Nephron (organoid): Measurements from ENCODE around the gene TACR2.
A peak's percentile ranks its signal among the peaks of the same experiment; 100 is the strongest.

Source experiments
- H3K27ac Mint-ChIP-seq, 3 experiments: 2 replicates each; pipeline ENCODE4 v1.8.0; 2020; ENCODE audit warnings: mixed read lengths in 3 of 3, mild to moderate bottlenecking in 2 of 3, moderate library complexity in 1 of 3
- H3K27me3 Mint-ChIP-seq: 2 replicates; pipeline ENCODE4 v1.8.0; 2021; ENCODE audit warnings: low read depth, mild to moderate bottlenecking, moderate library complexity, mixed read lengths
- H3K36me3 Mint-ChIP-seq: 2 replicates; pipeline ENCODE4 v1.8.0; 2020; ENCODE audit warnings: low read depth, mixed read lengths
- H3K4me1 Mint-ChIP-seq: 2 replicates; pipeline ENCODE4 v1.8.0; 2020; ENCODE audit warnings: mixed read lengths
- H3K4me3 Mint-ChIP-seq, 3 experiments: 2 replicates each; pipeline ENCODE4 v1.8.0; 2020; ENCODE audit warnings: mild to moderate bottlenecking in 3 of 3, mixed read lengths in 3 of 3, moderate library complexity in 2 of 3
- H3K9me3 Mint-ChIP-seq: 2 replicates; pipeline ENCODE4 v1.8.0; 2020; ENCODE audit warnings: mixed read lengths
- CTCF ChIP-seq, 3 experiments: fragments of 200-600 bp; sonication (generic); IDR thresholded peaks; one replicate each; pipeline ENCODE4 v1.5.0; 2021; ENCODE audit warnings: antibody characterized with exemption in 3 of 3; ENCODE audit not compliant: unreplicated experiment in 3 of 3

Gene TACR2

DNA sequence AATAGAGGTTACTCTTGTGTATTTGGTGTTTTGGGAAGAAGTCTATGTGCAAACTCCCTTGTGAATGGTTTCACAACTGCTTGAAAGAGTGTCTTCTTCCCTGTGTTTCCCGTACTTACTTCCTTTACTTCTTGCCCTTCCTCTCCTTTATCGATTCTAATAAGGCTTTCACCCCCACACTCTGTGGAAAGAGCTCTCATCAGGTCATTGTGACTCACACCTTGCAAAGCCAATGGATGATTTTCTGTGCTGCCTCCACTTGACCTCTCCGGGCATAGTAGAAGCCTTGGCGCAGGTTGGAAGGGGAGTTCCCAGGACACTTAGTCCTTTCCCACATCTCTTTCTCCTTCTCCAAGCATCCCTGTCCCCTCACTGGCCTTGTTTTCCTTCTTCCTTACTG is 28.3 kb upstream of the TACR2 start:
- H3K27me3 Mint-ChIP-seq, result peaks cover 12% of the 10 kb centered on the region
- H3K9me3 Mint-ChIP-seq, result no peaks in the 10 kb centered on the region
- no peak for TF ChIP-seq CTCF (IDR thresholded peaks at IDR 0.05; ENCODE audit: unreplicated experiment in 3 of 3)
- peaks cover 8% of the 10 kb centered on the region for H3K4me1 Mint-ChIP-seq
- H3K36me3 Mint-ChIP-seq, result no peaks in the 10 kb centered on the region
- H3K27ac Mint-ChIP-seq, result no peak overlapping the region
- H3K4me3 Mint-ChIP-seq, result no peak overlapping the region

DNA sequence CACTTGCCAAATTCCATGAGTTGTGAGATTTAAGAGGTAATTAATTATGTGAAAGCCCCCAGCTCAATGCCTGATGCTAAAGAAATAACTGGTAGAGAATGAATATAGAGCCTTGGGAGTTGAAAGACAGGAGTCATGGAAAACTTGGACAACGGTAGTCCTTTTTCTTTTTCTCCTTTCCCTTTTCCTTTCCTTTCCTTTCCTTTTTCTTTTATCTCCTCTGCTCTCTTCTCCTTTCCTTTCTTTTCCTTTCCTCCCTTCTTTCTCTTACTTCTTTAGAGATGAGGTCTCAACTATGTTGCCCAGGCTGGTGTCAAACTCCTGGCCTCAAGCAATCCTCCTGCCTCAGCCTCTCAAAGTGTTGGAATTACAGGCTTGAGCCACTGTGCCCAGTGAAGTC is 26.6 kb upstream of the TACR2 start:
- H3K36me3 Mint-ChIP-seq, result no peaks in the 10 kb centered on the region
- H3K9me3 Mint-ChIP-seq, result no peaks in the 10 kb centered on the region
- no peak overlapping the region for H3K27ac Mint-ChIP-seq
- TF ChIP-seq CTCF (IDR thresholded peaks at IDR 0.05; ENCODE audit: unreplicated experiment in 3 of 3), result no peak
- peaks cover 18% of the 10 kb centered on the region for H3K4me1 Mint-ChIP-seq
- peaks cover 9% of the 10 kb centered on the region for H3K27me3 Mint-ChIP-seq
- no peak overlapping the region for H3K4me3 Mint-ChIP-seq

GRCh38 chr10:69439813-69440506 is 23.2 kb upstream of the TACR2 start:
- H3K4me3 Mint-ChIP-seq, result no peak overlapping the region
- peaks cover 4% of the 10 kb centered on the region for H3K27me3 Mint-ChIP-seq
- H3K4me1 Mint-ChIP-seq, result peaks cover 30% of the 10 kb centered on the region
- no peaks in the 10 kb centered on the region for H3K9me3 Mint-ChIP-seq
- H3K36me3 Mint-ChIP-seq, result no peaks in the 10 kb centered on the region
- H3K27ac Mint-ChIP-seq, result peak overlapping the region in 1 of 3 experiments; percentile 43
- no peak for TF ChIP-seq CTCF (IDR thresholded peaks at IDR 0.05; ENCODE audit: unreplicated experiment in 3 of 3)

DNA sequence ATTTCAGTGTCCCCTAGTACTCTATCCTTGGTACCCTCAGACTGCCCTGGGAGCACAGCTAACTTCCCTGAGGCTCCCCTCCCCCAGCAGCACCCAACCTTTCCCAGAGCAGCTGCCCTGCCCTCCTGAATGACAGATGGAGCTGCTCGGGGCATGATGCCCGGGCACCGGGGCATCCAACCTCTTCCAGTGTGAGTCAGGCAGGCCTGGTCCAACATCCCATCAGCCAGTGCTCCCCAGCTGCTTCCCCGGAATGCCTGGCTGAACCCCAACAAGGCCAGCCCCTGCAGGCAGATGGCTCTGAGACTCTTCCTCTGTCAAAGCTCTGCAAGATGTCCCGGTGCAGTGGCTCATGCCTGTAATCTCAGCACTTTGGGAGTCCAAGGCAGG is 22.6 kb upstream of the TACR2 start:
- peak overlapping the region; percentile 43 to 73 (median 56) for H3K27ac Mint-ChIP-seq
- H3K4me3 Mint-ChIP-seq, result no peak overlapping the region
- H3K36me3 Mint-ChIP-seq, result no peaks in the 10 kb centered on the region
- peaks cover 30% of the 10 kb centered on the region for H3K4me1 Mint-ChIP-seq
- no peak for TF ChIP-seq CTCF (IDR thresholded peaks at IDR 0.05; ENCODE audit: unreplicated experiment in 3 of 3)
- peaks cover 4% of the 10 kb centered on the region for H3K27me3 Mint-ChIP-seq
- peaks cover 3% of the 10 kb centered on the region for H3K9me3 Mint-ChIP-seq

DNA sequence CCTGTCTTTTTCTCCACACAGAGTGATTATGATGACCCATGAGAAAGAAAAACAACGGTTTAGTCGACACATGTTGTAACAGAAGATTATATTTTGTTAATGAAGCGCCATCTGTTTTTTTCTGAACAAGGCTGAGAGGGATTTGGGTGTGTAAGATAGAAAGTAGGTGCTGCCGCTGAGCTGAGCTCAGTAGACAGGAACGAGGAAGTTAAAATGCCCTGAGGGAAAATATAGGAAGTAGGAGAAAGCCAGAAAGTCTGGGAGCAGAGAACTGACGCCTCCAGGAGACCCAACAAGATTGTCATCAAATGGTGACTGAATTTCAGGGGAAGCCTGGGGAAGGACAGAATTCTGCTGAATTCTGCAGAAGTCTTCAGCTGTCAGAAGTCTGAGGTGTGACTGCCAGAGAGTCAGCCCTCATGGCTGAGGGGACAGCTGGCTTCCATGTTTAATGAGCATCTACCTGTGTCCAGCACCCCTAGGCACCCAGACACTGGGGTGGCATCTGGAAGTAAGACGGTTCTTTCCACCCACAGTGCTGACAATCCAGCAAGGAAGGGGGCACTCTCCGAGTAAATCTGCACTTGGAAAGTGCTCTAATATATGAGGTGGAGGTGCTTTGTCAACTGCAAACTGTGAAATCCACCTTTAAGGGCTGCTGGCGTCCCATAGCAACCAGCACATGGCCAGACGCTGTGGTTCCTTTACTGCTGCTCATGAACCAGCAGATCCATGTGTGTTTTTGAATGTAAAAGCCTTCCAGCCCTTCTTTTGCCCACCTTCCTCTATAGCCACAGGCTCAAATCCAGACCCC is 22.0 kb upstream of the TACR2 start:
- Mint-ChIP-seq H3K27me3 (peaks cover 4% of the 10 kb centered on the region), H3K9me3 (peaks cover 4% of the 10 kb centered on the region), H3K4me1 (peaks cover 30% of the 10 kb centered on the region), H3K4me3 (no peak overlapping the region), H3K27ac (peak overlapping the region; percentile 43 to 73 (median 56)), H3K36me3 (no peaks in the 10 kb centered on the region)
- TF ChIP-seq CTCF (IDR thresholded peaks at IDR 0.05; ENCODE audit: unreplicated experiment in 3 of 3), result no peak
